HepG2 (cell line): ENCODE results near the gene CAPN12. TPM values are rescaled to one million over a fixed set of nuclear protein-coding genes. Genes with fewer than 3 reads are reported as not detected.

Experiments
- ATAC-seq: fragments of 200-7000 bp; cut with Tn5 transposase; 3 replicates; pipeline ENCODE4 v1.9.1; 2020; ENCODE audit warnings: mild to moderate bottlenecking, moderate library complexity
- BruUV-seq: library from RNA; stranded (reverse); fragments of 400-500 nt; replicated peaks from 2 replicates; lab custom pipeline; 2021; lab: Mats Ljungman, UMichigan
- CTCF ChIA-PET: fragments of 300-600 bp; formaldehyde crosslinking; extraction: SDS; loops from one replicate; lab custom pipeline; 2021; ENCODE audit warnings: low total read pairs, inconsistent platforms, low intra/inter-chr PET ratio; lab: Yijun Ruan, JAX
- POLR2A ChIA-PET: fragments of 350-600 bp; sonication (Branson Sonifier 250); formaldehyde crosslinking; loops from one replicate; lab custom pipeline; 2020; ENCODE audit warnings: antibody characterized with exemption, inconsistent platforms; lab: Yijun Ruan, JAX
- DNase-seq: peaks from one replicate; pipeline ENCODE4 v3.0.0-alpha.2; 2015; ENCODE audit warnings: low spot score
- FAIRE-seq: peaks from 3 replicates; lab custom pipeline; 2011; peaks lifted over from hg19 to GRCh38; lab: Jason Lieb, UNC
- H2AFZ ChIP-seq: one replicate; pipeline ENCODE4 v1.6.1; 2011; ENCODE audit warnings: low read length, inconsistent platforms
- H3K27ac ChIP-seq: fragments of 300-600 bp; 3 replicates; pipeline ENCODE4 v1.8.0; 2011; ENCODE audit warnings: mixed run types, mild to moderate bottlenecking, mixed read lengths, low read length, inconsistent platforms; ENCODE audit not compliant: insufficient read depth; ENCODE audit errors: extremely low read length
- H3K27me3 ChIP-seq, 2 experiments: fragments of 200-600 bp in 1 of 2; 2 replicates in 1 of 2; 3 replicates in 1 of 2; pipeline versions ENCODE4 v1.6.0 to v1.8.0; 2011; ENCODE audit warnings: low read length in 2 of 2, mild to moderate bottlenecking in 2 of 2, moderate library complexity in 2 of 2, inconsistent platforms in 1 of 2; ENCODE audit not compliant: insufficient read depth in 2 of 2, control insufficient read depth in 1 of 2
- H3K36me3 ChIP-seq, 2 experiments: fragments of 200-600 bp in 1 of 2; replicated peaks in 1 of 2; 2 replicates in 1 of 2; 3 replicates in 1 of 2; pipeline versions ENCODE4 v1.5.1 to v1.8.0; 2011; ENCODE audit warnings: low read length in 2 of 2, inconsistent platforms in 1 of 2; ENCODE audit not compliant: insufficient read depth in 2 of 2, control insufficient read depth in 1 of 2
- H3K4me1 ChIP-seq: 2 replicates; pipeline ENCODE4 v1.5.1; 2012; ENCODE audit warnings: low read length, inconsistent platforms; ENCODE audit not compliant: insufficient read depth
- H3K4me2 ChIP-seq: 2 replicates; pipeline ENCODE4 v1.6.0; 2011; ENCODE audit warnings: low read depth, low read length, inconsistent platforms
- H3K4me3 ChIP-seq, 3 experiments: fragments of 200-600 bp in 1 of 3; sonication (generic), shearing (Covaris generic) in 1 of 3; replicated peaks in 1 of 3; 2 replicates each; pipeline ENCODE4 v1.5.1; 2011 to 2016; ENCODE audit warnings: low read length in 3 of 3, inconsistent platforms in 2 of 3, low read depth in 2 of 3, mild to moderate bottlenecking in 2 of 3, control low read depth in 1 of 3, mixed read lengths in 1 of 3; ENCODE audit not compliant: insufficient read depth in 1 of 3
- H3K79me2 ChIP-seq: one replicate; pipeline ENCODE4 v1.6.1; 2011; ENCODE audit warnings: low read length, inconsistent platforms; ENCODE audit not compliant: insufficient read depth
- H3K9ac ChIP-seq: 2 replicates; pipeline ENCODE4 v1.6.0; 2011; ENCODE audit warnings: mild to moderate bottlenecking, low read depth, low read length, inconsistent platforms; ENCODE audit not compliant: insufficient read depth
- H3K9me3 ChIP-seq: 2 replicates; pipeline ENCODE4 v1.5.1; 2012; ENCODE audit warnings: mild to moderate bottlenecking, low read length
- H4K20me1 ChIP-seq: 2 replicates; pipeline ENCODE4 v1.6.0; 2011; ENCODE audit warnings: inconsistent platforms, mild to moderate bottlenecking, low read length, moderate library complexity; ENCODE audit not compliant: insufficient read depth
- CENPBD1 ChIP-seq: sonication (generic); formaldehyde crosslinking; IDR thresholded peaks from 2 replicates; pipeline ENCODE4 v1.8.0; 2022; ENCODE audit warnings: missing genetic modification reagents, low read depth, mild to moderate bottlenecking, borderline replicate concordance
- CREM ChIP-seq, 2 experiments: sonication (generic) in 1 of 2; formaldehyde crosslinking in 1 of 2; IDR thresholded peaks; 2 replicates each; pipeline versions ENCODE4 v1.4.0 to v1.6.1; 2016 to 2020; ENCODE audit warnings: antibody characterized with exemption in 1 of 2, mild to moderate bottlenecking in 1 of 2, missing genetic modification reagents in 1 of 2
- EHMT2 ChIP-seq: fragments of 200-600 bp; sonication (generic); IDR thresholded peaks from 2 replicates; pipeline ENCODE4 v1.7.0; 2017; ENCODE audit warnings: antibody characterized with exemption, low read depth, low read length, borderline replicate concordance
- EP300 ChIP-seq, 3 experiments: sonication (generic) in 1 of 3; formaldehyde crosslinking in 1 of 3; IDR thresholded peaks; 2 replicates each; pipeline versions ENCODE4 v1.5.1 to v1.6.1; 2011 to 2020; ENCODE audit warnings: low read depth in 2 of 3, low read length in 2 of 3, borderline replicate concordance in 1 of 3, improper control_type of control experiment in 1 of 3, mild to moderate bottlenecking in 1 of 3, missing genetic modification reagents in 1 of 3, moderate library complexity in 1 of 3
- MLLT10 ChIP-seq: sonication (generic); formaldehyde crosslinking; IDR thresholded peaks from 2 replicates; pipeline ENCODE4 v1.4.0; 2020; ENCODE audit warnings: missing genetic modification reagents
- MXI1 ChIP-seq: IDR thresholded peaks from 3 replicates; pipeline ENCODE4 v1.6.1; 2012; ENCODE audit warnings: low read depth, low read length, inconsistent platforms, borderline replicate concordance
- NCOA2 ChIP-seq: sonication (generic); formaldehyde crosslinking; IDR thresholded peaks from 2 replicates; pipeline ENCODE4 v1.8.0; 2022; ENCODE audit warnings: inconsistent platforms
- NCOR1 ChIP-seq: fragments of 200-600 bp; sonication (generic); IDR thresholded peaks from 2 replicates; pipeline ENCODE4 v1.7.0; 2017; ENCODE audit warnings: antibody characterized with exemption, low read length, borderline replicate concordance
- RARA ChIP-seq: IDR thresholded peaks from 2 replicates; pipeline ENCODE4 v1.6.1; 2016; ENCODE audit warnings: missing genetic modification reagents, missing compliant biosample characterization
- RBAK ChIP-seq: sonication (generic); formaldehyde crosslinking; IDR thresholded peaks from 2 replicates; pipeline ENCODE4 v1.5.1; 2020; ENCODE audit warnings: mild to moderate bottlenecking, missing genetic modification reagents
- RFX3 ChIP-seq: IDR thresholded peaks from 2 replicates; pipeline ENCODE4 v1.6.1; 2016; ENCODE audit warnings: missing biosample characterization, missing genetic modification reagents
- RFXAP ChIP-seq: sonication (generic); formaldehyde crosslinking; IDR thresholded peaks from 2 replicates; pipeline ENCODE4 v1.4.0; 2020; ENCODE audit warnings: missing genetic modification reagents, borderline replicate concordance
- SAFB2 ChIP-seq: sonication (generic); formaldehyde crosslinking; IDR thresholded peaks from 2 replicates; pipeline ENCODE4 v1.5.1; 2020; ENCODE audit warnings: missing genetic modification reagents, low read depth, mild to moderate bottlenecking, borderline replicate concordance
- SAP130 ChIP-seq: IDR thresholded peaks from 2 replicates; pipeline ENCODE4 v1.6.1; 2016; ENCODE audit warnings: low read depth
- SP1 ChIP-seq, 2 experiments: fragments of 450-650 bp in 1 of 2; sonication (generic) in 1 of 2; formaldehyde crosslinking in 1 of 2; IDR thresholded peaks; 2 replicates each; pipeline versions ENCODE4 v1.4.0 to v1.6.1; 2016 to 2020; ENCODE audit warnings: missing genetic modification reagents in 1 of 2
- STAT5B ChIP-seq: sonication (generic); formaldehyde crosslinking; IDR thresholded peaks from 2 replicates; pipeline ENCODE4 v1.4.0; 2020; ENCODE audit warnings: missing genetic modification reagents
- ZBTB43 ChIP-seq: sonication (generic); formaldehyde crosslinking; conservative IDR thresholded peaks from 2 replicates; pipeline ENCODE4 v1.4.0; 2020; ENCODE audit warnings: missing genetic modification reagents
- ZFP36 ChIP-seq: fragments of 150-350 bp; IDR thresholded peaks from 2 replicates; pipeline ENCODE4 v1.6.1; 2018; ENCODE audit warnings: borderline replicate concordance, low read length, low read depth; ENCODE audit not compliant: partially characterized antibody
- ZFP62 ChIP-seq: sonication (generic); formaldehyde crosslinking; IDR thresholded peaks from 2 replicates; pipeline ENCODE4 v1.4.0; 2020; ENCODE audit warnings: missing genetic modification reagents
- ZNF230 ChIP-seq: sonication (generic); formaldehyde crosslinking; IDR thresholded peaks from 2 replicates; pipeline ENCODE4 v1.4.0; 2020; ENCODE audit warnings: mild to moderate bottlenecking, missing genetic modification reagents
- ZNF564 ChIP-seq: sonication (generic); formaldehyde crosslinking; IDR thresholded peaks from 2 replicates; pipeline ENCODE4 v1.8.1; 2023; ENCODE audit warnings: mild to moderate bottlenecking, missing genetic modification reagents
- ZNF616 ChIP-seq: sonication (generic); formaldehyde crosslinking; IDR thresholded peaks from 2 replicates; pipeline ENCODE4 v1.5.0; 2020; ENCODE audit warnings: low read depth, mild to moderate bottlenecking, missing genetic modification reagents
- ZNF660 ChIP-seq: sonication (generic); formaldehyde crosslinking; IDR thresholded peaks from 2 replicates; pipeline ENCODE4 v1.5.1; 2020; ENCODE audit warnings: mild to moderate bottlenecking, low read depth, missing genetic modification reagents, borderline replicate concordance
- ZNF788 ChIP-seq: sonication (generic); formaldehyde crosslinking; IDR thresholded peaks from 2 replicates; pipeline ENCODE4 v1.5.0; 2020; ENCODE audit warnings: mild to moderate bottlenecking, missing genetic modification reagents, borderline replicate concordance
- WGBS: methylation state at CpG from one replicate; pipeline ENCODE4 v1.1.6; 2017; ENCODE audit warnings: low lambda C conversion rate; 5-methylcytosine and 5-hydroxymethylcytosine counted together
- in situ Hi-C: cut with HindIII; loops from 2 replicates; pipeline ENCODE4 v1.10.0; 2017; ENCODE audit warnings: low pct_unique_long_range_greater_than_20kb; ENCODE audit not compliant: extremely low pct_ligation_motif_present
- intact Hi-C: fragments of 100-400 bp; cut with micrococcal nuclease; formaldehyde crosslinking; loops from one replicate; pipeline ENCODE4 v1.10.0; 2022; ENCODE audit not compliant: unreplicated experiment
- polyA plus RNA-seq, 8 experiments: library from polyadenylated mRNA; depleted of rRNA in 3 of 8; stranded (reverse) in 7 of 8; unstranded in 1 of 8; fragments of >200 nt; fragmentation: Illumina TruSeq in 4 of 8; extraction: Trizol in 4 of 8; gene quantifications; 2 replicates each; pipeline versions ENCODE4 v1.2.1 to v1.2.3, GENCODE V29; 2011 to 2016; ENCODE audit warnings: low read depth in 4 of 8, missing spikeins in 1 of 8, mixed read lengths in 1 of 8; ENCODE audit not compliant: insufficient read depth in 1 of 8
- total RNA-seq, 5 experiments: library from RNA; depleted of rRNA; stranded (reverse); fragments of >200 nt; fragmentation: Illumina TruSeq; extraction: Trizol; gene quantifications; 2 replicates each; pipeline ENCODE4 v1.2.3, GENCODE V29; 2016; ENCODE audit warnings: low read depth in 1 of 5

The CAPN12 gene
- total and polyA plus RNA-seq, 2 of the 13 experiments (the other 11 are each of a cell fraction or from before 2014, with no cell fraction given), result 1.6 to 13.6 TPM

- H2AFZ ChIP-seq, result no peak overlapping the region
- no peaks in the 10 kb centered on the region for H3K27me3 ChIP-seq
- peak overlapping the region in 2 of 3 experiments; percentile 27 to 41; a peak in 2 of 6 replicates for H3K4me3 ChIP-seq
- H3K9ac ChIP-seq, result peak overlapping the region; percentile 67
- no TSS peak for BruUV-seq
- H3K36me3 ChIP-seq, result no peaks in the 10 kb centered on the region
- ATAC-seq, result peak; percentile 69
- 7% methylated on average over 3 of the region's 3 CpGs for whole genome bisulfite sequencing
- FAIRE-seq, result peak; percentile 8
- H4K20me1 ChIP-seq, result no peaks in the 10 kb centered on the region
- H3K4me2 ChIP-seq, result peak overlapping the region; percentile 52
- in situ Hi-C loops (no loop called here), intact Hi-C loops (no loop called here)
- H3K79me2 ChIP-seq, result peaks cover 15% of the 10 kb centered on the region
- POLR2A ChIA-PET, result interaction anchor here (0.7 to 1.7 kb wide), 14 partner anchors 11 to 136 kb away, joined by 3 to 16 read pairs (median 4); partner anchors contain the start of genes ACTN4, ECH1, NFKBIB and SIRT2
- H3K27ac ChIP-seq, result peak overlapping the region; percentile 91
- CTCF ChIA-PET, result no interaction called here
- DNase-seq, result peak; percentile 41
- no peaks in the 10 kb centered on the region for H3K9me3 ChIP-seq
- H3K4me1 ChIP-seq, result peaks cover 59% of the 10 kb centered on the region
- TF ChIP-seq SAFB2 (CRISPR knock-in tag), result no peak
- TF ChIP-seq ZNF564 (CRISPR knock-in tag), result no peak
- peak; percentile 42; the same call in 1 of the 2 replicates for TF ChIP-seq NCOR1
- TF ChIP-seq ZFP62 (CRISPR knock-in tag), result no peak
- no peak for TF ChIP-seq EHMT2
- no peak for TF ChIP-seq CENPBD1 (CRISPR knock-in tag)
- TF ChIP-seq ZNF788 (CRISPR knock-in tag), result no peak
- TF ChIP-seq RBAK, result no peak
- TF ChIP-seq ZFP36, result no peak
- peak; percentile 30 for TF ChIP-seq RARA
- TF ChIP-seq RFX3, result no peak
- TF ChIP-seq ZNF230 (CRISPR knock-in tag), result no peak
- no peak for TF ChIP-seq ZBTB43
- 0 out of 2 replicates have a peak, but pooled peaks have one; percentile 6 for TF ChIP-seq NCOA2 (CRISPR knock-in tag)
- no peak for TF ChIP-seq ZNF616 (CRISPR knock-in tag)
- no peak for TF ChIP-seq ZNF660 (CRISPR knock-in tag)
- TF ChIP-seq SAP130 (CRISPR knock-in tag), result no peak
- TF ChIP-seq SP1 (IDR thresholded peaks at IDR 0.05), result no peak
- no peak for TF ChIP-seq SP1 (CRISPR knock-in tag; IDR thresholded peaks at IDR 0.05)
- TF ChIP-seq CREM (IDR thresholded peaks at IDR 0.05), result peak; percentile 11; the same call in 1 of the 2 replicates
- TF ChIP-seq CREM (CRISPR knock-in tag; IDR thresholded peaks at IDR 0.05), result no peak
- no peak for TF ChIP-seq MLLT10
- 0 out of 2 replicates have a peak, but pooled peaks have one; percentile 10 for TF ChIP-seq RFXAP (CRISPR knock-in tag)
- TF ChIP-seq EP300 (IDR thresholded peaks at IDR 0.05; ENCODE audit: low read depth in 2 of 2, low read length in 2 of 2), result no peak
- TF ChIP-seq EP300 (CRISPR knock-in tag; IDR thresholded peaks at IDR 0.05; ENCODE audit: borderline replicate concordance), result no peak
- TF ChIP-seq STAT5B (CRISPR knock-in tag), result no peak
- no peak for TF ChIP-seq MXI1
Observed at GRCh38 chr19:38763795-38764220, 19.5 kb upstream of the CAPN12 start.
